Lower leg skin (tissue), 3 donors: ENCODE results near the gene EFS.

Experiments used
- CTCF ChIP-seq, 3 donors: fragments of 450-650 bp; IDR thresholded peaks; one replicate each; pipeline ENCODE4 v1.5.1; 2016; ENCODE audit warnings: antibody characterized with exemption in 3 of 3, mild to moderate bottlenecking in 3 of 3, moderate library complexity in 2 of 3
- POLR2A ChIP-seq, 2 donors: fragments of 450-650 bp; IDR thresholded peaks; one replicate each; pipeline ENCODE4 v1.6.1; 2016 to 2017; ENCODE audit warnings: antibody characterized with exemption in 2 of 2, mild to moderate bottlenecking in 1 of 2, moderate library complexity in 1 of 2

GRCh38 chr14:23403908-23404307, 38.9 kb upstream of the EFS start:
- TF ChIP-seq CTCF (IDR thresholded peaks at IDR 0.05) = no peak
- no peak for TF ChIP-seq POLR2A (IDR thresholded peaks at IDR 0.05)
